Nephron progenitor cell (in vitro differentiated cells): ENCODE results near the gene MUL1.

Experiments
- DNase-seq: peaks from one replicate; pipeline ENCODE4 v3.0.0; 2021
- H3K27ac Mint-ChIP-seq: 2 replicates; pipeline ENCODE4 v1.8.0; 2021; ENCODE audit warnings: mild to moderate bottlenecking, moderate library complexity, mixed read lengths
- H3K27me3 Mint-ChIP-seq: 2 replicates; pipeline ENCODE4 v1.8.0; 2021; ENCODE audit warnings: mild to moderate bottlenecking, low read depth, mixed read lengths; ENCODE audit not compliant: poor library complexity
- H3K36me3 Mint-ChIP-seq: 2 replicates; pipeline ENCODE4 v1.8.0; 2021; ENCODE audit warnings: low read depth, mixed read lengths
- H3K4me1 Mint-ChIP-seq: 2 replicates; pipeline ENCODE4 v1.8.0; 2021; ENCODE audit warnings: mixed read lengths
- H3K4me3 Mint-ChIP-seq: 2 replicates; pipeline ENCODE4 v1.8.0; 2021; ENCODE audit warnings: mild to moderate bottlenecking, moderate library complexity, mixed read lengths
- H3K9me3 Mint-ChIP-seq: 2 replicates; pipeline ENCODE4 v1.8.0; 2021; ENCODE audit warnings: mild to moderate bottlenecking, moderate library complexity, mixed read lengths
- CTCF ChIP-seq: fragments of 200-600 bp; sonication (generic); IDR thresholded peaks from 2 replicates; pipeline ENCODE4 v1.5.0; 2021; ENCODE audit warnings: antibody characterized with exemption

MUL1 gene

DNA sequence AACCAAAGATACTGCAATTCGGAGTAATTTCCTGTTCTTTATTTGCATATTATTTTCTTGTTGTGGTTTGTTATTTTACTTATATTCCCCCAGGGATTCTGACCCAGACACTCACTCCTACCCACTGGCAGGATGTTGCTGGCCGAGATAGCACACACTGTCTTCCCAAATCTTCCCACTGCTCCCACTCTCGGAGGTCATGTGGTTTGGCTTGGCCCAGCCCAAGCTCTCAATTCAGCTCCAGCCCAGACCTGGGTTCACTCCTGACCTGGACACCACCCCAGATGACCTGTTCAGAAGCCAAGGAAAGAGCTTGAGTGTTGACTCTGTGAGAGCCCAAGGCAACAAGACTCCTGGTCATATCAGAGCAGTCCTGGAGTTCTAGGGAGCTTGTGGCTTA lies 43.2 kb upstream of the MUL1 start:
- H3K4me3 Mint-ChIP-seq: peak overlapping the region; percentile 81
- H3K27ac Mint-ChIP-seq: no peak overlapping the region
- peaks cover 5% of the 10 kb centered on the region for H3K9me3 Mint-ChIP-seq
- no peaks in the 10 kb centered on the region for H3K36me3 Mint-ChIP-seq
- H3K4me1 Mint-ChIP-seq: peaks cover 12% of the 10 kb centered on the region
- no peak for DNase-seq
- H3K27me3 Mint-ChIP-seq: peaks cover 63% of the 10 kb centered on the region
- no peak for TF ChIP-seq CTCF

DNA sequence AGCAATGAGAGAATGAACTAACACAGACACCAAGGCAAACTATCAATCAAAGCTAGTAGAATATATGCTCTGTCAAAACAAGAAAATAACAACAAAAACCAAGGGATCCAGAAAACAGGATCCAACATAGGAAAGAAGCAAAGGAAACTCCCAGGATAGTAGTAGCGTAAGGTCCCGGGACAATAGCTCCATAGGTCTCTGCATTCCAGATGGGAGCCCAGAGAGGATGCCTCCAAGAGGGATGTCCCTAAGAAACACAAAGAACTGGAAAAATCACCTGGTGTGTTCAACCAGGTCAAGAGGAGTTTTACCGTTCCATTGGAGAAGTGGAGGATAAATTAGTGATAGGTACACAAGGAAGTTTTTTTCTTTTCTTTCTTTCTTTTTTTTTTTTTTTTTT lies 38.7 kb upstream of the MUL1 start:
- no peak for DNase-seq
- H3K27ac Mint-ChIP-seq: no peak overlapping the region
- H3K4me1 Mint-ChIP-seq: peaks cover 6% of the 10 kb centered on the region
- H3K4me3 Mint-ChIP-seq: no peak overlapping the region
- no peaks in the 10 kb centered on the region for H3K36me3 Mint-ChIP-seq
- TF ChIP-seq CTCF: no peak
- peaks cover 93% of the 10 kb centered on the region for H3K27me3 Mint-ChIP-seq
- peaks cover 5% of the 10 kb centered on the region for H3K9me3 Mint-ChIP-seq

DNA sequence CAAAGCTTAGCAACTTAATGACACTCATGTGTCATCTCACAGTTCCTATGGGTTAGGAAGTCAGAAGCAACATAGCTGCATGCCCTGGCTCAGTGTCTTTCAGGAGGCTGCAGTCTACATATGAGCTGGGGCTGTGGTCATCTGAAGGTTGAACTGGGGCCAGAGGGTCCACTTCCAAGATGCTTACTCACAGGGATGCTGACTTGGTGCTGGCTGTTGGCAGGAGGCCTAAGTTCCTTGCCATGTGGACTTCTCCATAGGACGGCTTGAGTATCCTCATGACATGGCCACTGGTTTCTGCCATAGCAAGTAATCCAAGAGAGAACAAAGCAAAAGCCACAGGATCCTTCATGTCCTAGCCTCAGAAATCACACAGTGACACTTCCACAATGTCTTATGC lies 32.3 kb upstream of the MUL1 start:
- no peak for DNase-seq
- no peak overlapping the region for H3K4me3 Mint-ChIP-seq
- no peak for TF ChIP-seq CTCF
- H3K36me3 Mint-ChIP-seq: no peaks in the 10 kb centered on the region
- H3K27ac Mint-ChIP-seq: no peak overlapping the region
- peaks cover under 1% of the 10 kb centered on the region for H3K4me1 Mint-ChIP-seq
- no peaks in the 10 kb centered on the region for H3K9me3 Mint-ChIP-seq
- H3K27me3 Mint-ChIP-seq: peaks cover 95% of the 10 kb centered on the region

- no peaks in the 10 kb centered on the region for H3K9me3 Mint-ChIP-seq
- peaks cover 95% of the 10 kb centered on the region for H3K27me3 Mint-ChIP-seq
- no peak for TF ChIP-seq CTCF
- H3K36me3 Mint-ChIP-seq: no peaks in the 10 kb centered on the region
- no peak overlapping the region for H3K27ac Mint-ChIP-seq
- H3K4me1 Mint-ChIP-seq: peaks cover 10% of the 10 kb centered on the region
- no peak overlapping the region for H3K4me3 Mint-ChIP-seq
- no peak for DNase-seq
These were observed 31.0 kb upstream of the MUL1 start for GRCh38 chr1:20538760-20539551.

DNA sequence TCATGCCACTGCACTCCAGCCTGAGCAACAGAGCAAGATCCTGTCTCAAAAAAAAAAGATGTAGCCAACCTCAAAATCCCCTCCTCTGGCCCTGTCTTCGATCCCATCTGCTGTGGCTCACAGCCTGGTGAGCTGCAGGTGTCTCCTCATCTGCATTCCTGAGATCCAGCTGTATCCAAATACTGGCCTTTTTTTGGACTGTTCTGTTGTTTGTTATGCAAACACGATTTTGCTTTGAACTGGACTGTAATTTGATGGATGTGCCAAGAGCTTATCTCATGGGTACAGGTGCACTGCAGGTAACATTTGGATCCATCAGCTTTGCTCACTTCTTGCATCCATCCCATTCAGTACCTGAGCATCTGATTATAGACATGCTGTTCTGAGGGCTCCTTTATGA lies 30.3 kb upstream of the MUL1 start:
- H3K9me3 Mint-ChIP-seq: no peaks in the 10 kb centered on the region
- DNase-seq: no peak
- no peaks in the 10 kb centered on the region for H3K36me3 Mint-ChIP-seq
- no peak overlapping the region for H3K27ac Mint-ChIP-seq
- H3K4me1 Mint-ChIP-seq: peaks cover 18% of the 10 kb centered on the region
- peaks cover 94% of the 10 kb centered on the region for H3K27me3 Mint-ChIP-seq
- TF ChIP-seq CTCF: no peak
- H3K4me3 Mint-ChIP-seq: no peak overlapping the region
